ENCODE data around the gene TMEM9B.

TMEM9B gene

DNA sequence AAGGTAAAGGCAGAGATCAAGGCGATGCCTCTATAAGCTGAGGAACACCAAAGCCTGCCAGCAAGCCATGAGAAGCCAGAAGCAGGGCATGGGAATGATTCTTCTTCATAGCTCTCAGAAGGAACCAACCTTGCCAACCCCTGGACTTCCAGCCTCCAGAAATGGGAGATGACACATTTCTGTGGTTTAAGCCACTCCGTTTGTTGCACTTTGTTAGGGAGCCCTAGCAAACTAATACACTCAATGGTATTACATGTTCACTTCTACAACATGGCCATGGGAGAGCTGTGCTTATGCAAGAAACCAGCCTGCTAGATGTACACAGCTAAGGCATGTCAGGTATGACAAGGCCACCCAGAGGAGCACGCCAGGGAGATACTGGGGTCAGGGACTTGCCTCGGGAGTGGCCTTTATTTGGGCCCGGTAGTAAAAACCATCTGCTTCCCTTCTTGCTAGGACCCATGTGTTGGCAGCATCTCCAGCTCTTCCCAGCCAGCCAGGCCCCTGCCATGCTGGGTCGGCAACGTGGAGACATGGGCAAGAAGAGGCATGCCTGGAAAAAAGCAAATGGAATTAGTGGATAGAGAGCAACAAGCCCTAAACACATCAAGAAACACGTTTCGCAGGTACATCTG lies 35.1 kb downstream of the TMEM9B start:
- DNase-seq (ENCODE audit: low spot score): no peak

DNA sequence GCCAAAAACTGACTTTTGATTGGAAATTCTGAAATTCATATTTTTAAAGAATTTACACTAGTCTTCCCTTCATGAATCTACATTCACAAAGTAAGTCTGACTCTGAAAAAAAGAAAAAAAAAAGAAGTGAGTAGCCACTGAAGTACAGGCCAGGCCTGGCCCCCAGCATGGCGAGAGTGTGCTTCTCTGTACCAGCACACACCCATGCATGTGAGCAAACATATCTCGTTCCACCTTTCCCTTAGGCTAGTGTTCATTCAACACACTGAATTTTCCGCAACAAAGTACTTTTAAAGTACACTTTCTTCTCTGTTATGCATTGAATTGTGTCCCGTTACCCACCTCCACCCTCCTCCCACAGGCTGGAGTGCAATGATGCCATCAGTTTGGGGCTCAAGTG lies 36.0 kb downstream of the TMEM9B start:
- no peak for DNase-seq (ENCODE audit: low spot score)

DNA sequence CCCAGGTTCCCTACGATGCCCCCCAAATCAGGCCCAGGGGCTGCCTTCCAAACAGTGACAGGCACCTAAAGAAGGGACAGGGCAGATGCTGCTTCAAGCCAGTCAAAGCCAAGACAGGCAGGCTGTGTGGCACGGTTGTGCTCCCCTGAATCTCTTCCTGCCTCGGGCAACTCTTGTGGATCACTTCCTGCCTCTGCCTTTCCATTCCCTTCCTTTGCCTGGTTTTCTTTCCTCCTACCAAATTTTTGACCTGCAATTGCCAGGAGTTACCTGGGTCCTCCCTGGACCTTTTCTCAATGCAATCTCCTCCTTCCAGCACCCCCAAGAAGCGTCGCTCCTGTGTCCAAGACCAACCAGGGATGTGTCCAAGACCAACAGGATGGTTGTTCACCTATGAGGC lies 37.0 kb downstream of the TMEM9B start:
- DNase-seq (ENCODE audit: low spot score): no peak

DNA sequence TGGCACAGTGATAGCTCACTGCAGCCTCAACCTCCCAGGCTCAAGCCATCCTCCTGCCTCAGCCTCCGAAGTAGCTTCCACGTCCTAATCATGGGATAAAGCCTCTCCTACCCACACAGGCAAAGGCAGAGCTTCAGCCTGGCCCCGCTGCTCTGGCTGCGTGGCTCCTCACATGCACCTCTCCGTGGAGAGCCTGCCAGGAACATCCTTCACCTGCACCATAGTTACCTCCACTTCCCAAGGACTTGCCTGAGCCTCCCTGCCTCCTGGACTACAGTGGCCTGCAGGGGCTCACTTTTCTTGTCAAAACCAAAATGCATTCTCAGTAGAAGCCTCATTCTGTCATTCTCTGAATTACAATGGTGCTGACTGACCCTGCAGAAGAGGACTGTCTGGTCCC lies 38.0 kb downstream of the TMEM9B start:
- DNase-seq (ENCODE audit: low spot score): no peak

DNA sequence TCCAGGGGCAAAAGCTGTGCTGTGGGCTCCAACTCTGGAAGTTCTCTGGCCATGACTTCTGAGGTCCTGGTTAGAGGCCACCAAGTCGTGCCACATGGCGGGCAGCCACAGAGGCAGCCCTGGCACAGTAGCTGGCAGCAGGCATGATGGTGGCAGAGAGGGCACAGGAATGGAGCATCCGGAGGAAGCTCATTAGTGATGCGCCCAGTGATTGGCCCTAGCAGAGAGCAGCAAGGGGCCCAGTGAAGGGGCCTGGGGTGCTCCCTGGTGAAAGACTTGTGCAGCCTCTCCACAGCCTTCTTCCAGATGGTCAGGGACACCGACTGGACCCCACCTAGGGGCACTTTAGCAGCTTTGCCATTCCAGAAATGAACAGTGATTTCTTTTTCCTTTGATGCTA lies 38.5 kb downstream of the TMEM9B start:
- no peak for DNase-seq (ENCODE audit: low spot score)

DNA sequence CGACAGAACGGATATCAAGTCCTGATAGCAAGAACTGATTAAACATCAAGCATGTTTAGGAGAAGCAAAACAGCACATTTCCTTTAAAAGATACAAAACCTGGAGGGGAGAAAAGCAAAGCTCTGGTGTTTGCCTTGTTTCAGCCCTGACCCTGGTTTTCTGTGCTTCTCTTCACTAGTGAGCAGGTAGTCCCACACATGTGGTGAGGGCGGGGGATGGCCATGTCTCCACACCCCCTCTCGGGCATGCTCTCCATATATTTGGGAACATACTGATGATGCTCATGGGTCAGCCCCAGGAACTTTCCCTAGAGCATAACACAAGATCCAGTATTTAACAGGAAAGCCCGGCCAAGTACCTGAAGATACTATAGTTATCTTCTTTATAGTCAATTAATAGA lies 41.6 kb downstream of the TMEM9B start:
- no peak for DNase-seq (ENCODE audit: low spot score)

DNA sequence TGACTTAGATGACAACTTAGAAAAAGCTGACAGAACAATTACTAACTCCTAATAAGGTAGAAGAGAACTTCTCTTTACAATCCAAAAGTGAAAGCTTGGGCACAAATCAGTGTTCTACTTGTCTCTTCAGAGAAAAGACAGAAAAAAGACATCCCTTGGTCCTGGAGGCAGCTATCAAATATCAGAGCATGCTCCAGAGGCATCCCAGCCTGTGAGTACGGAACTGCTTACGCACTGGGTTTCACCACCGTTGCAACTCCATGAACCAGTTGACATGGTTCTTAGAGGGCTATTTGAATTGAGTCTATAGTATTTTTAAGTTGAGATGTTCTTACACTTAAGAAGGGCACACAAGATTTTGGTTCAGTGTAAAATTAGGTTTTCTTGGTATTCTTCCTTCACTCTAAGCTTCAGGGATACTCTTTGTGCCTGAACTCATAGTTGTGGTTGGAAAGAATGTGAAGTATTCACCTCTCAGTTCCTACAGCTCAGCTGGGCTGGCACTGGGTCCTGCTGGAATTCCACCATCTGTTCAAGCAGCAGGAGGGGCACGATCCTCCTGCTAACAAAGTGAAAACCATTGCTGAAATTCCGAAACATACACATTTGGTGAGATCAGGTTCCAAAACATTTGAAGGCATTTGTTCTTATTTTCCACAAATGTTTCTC lies 47.0 kb downstream of the TMEM9B start:
- no peak for DNase-seq (ENCODE audit: low spot score)

DNA sequence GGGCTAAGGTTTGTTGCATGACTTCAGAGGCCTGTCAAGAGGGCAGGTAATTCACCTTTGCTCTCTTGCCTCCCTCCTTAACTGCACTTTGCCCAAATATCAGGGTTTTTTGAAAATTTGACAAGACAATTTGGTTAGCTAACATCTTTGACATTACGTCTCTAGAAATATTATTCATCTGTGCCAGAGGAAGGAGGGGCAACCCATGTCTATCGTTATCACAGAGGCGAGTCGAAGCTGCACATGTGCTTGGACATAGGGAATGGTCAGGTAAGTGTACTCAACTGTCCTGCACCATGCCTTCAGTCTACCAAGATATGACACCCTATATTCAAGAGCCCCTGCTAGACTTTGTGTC lies 49.6 kb downstream of the TMEM9B start:
- DNase-seq (ENCODE audit: low spot score): no peak

DNA sequence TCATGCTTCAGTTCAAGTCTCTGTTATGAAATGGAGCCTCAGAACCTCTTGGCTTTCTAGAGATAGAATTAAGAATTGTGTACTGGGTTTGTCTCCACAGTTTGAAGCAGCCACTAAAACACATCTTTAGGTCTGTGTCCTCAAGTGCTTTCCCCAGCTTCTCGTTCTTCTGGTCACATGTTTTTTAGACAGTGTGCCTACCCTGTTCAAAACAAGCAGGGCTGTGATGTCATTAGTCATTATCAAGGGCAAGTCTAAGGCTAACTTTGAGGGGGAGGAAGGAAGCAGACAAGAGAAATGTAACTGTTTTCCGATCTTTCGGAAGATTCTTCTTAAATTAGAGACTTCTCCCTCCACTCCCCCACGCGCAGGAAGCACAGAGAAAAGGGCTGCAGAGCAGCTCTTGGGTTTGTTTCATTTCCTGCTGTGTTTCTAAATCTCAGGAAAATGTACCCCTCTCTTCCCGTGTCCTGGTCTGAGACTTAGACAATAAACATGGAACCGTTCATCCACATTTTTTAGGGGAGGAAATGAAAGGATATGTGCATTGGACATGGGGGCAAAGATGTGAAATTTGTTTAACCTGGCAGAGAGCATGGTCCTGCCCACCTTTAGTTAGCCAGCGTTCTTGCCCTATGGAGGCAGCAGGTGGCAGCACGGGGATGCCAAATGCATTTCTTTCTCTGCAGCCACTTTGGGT lies 50.1 kb downstream of the TMEM9B start:
- DNase-seq (ENCODE audit: low spot score): peak; percentile 51

DNA sequence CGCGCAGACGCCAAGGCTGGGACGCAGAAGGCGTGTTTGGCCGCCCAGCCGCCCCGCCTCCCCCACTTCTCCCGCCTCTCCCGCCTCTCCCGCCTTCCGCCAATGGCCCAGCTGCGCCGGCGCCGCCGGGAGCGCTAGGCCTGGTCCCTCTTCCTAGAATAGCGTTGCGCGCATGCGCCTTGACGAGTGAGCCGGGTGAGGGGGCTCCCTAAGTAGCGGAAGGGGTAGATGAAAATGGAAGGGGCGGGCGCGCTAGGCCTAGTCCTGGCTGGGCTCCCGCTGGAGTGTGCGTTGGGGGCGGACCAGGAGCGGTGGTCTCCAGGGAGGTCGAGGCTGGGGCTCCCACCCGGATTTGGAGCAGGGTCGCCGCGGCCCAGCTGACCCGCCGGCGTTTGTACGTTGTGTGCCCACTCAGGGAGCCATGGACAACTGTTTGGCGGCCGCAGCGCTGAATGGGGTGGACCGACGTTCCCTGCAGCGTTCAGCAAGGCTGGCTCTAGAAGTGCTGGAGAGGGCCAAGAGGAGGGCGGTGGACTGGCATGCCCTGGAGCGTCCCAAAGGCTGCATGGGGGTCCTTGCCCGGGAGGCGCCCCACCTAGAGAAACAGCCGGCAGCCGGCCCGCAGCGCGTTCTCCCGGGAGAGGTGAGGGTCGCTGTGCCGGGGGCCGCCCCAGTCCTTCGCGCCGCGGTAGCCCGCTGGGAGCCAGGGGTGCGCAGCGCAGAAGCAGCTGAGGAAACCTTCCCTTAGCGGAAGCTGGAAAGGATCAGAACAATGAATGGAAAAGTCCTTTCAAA lies 53.0 kb downstream of the TMEM9B start, which contains the start of gene AKIP1:
TSS of gene AKIP1 (plus strand) at position 161 of the 795 bp plus-strand sequence. CDS start at position 422, 261 bp downstream.
- peak; percentile 78 for DNase-seq (ENCODE audit: low spot score)

DNA sequence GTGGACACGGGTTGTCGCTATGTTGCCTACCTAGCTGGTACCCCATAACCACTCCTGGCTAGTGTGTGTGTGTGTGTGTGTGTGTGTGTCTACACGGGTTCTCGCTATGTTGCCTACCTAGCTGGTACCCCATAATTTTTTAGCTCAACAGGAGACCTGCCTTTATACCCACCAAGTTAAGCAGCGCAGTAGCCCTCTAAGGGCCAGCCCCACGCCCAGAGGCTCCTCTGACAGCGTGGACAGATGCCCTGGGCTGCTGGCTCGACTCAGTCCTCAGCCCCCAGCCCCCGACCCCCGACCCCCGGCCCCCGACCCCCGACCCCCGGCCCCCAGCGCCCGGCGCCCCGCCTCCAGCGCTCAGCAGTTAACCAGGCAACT lies 53.6 kb downstream of the TMEM9B start:
- DNase-seq (ENCODE audit: low spot score): peak; percentile 8

DNA sequence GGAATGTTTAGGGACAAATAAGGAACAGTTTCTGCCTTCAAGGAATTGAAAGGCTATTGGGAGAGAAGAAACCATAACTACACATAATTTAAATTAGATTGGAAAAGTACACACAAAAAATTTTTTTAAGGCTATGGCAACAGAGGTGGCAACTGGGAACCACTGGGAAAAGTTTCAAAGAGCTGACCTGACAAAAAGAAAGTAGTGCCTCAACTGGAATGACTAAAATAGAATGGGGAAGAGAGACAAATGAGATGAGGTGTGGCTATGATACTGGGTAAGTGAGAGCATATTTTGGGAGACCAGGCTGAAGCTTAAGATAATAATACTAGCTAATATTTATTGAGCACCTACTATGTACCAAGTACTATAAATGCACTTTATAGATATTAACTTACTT lies 56.1 kb downstream of the TMEM9B start:
- DNase-seq (ENCODE audit: low spot score): no peak

DNA sequence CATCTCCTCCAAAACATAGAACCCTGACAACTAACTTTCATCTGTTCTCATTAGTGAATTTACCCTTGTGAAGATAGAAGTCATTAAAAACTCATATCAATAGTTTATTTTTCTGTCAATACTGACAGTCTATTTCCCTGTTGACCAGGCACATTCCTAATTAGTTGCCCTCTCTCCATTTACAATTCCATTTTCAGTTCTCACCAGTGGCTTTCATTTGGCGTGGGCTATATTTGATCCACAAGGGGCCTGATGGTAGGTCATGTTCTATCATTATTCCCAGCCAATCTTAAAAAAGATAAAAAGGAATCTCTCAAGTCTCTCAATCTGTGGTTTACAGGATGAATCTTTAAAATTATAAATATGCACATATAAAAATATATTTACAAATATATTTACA lies 57.1 kb downstream of the TMEM9B start:
- DNase-seq (ENCODE audit: low spot score): no peak

DNA sequence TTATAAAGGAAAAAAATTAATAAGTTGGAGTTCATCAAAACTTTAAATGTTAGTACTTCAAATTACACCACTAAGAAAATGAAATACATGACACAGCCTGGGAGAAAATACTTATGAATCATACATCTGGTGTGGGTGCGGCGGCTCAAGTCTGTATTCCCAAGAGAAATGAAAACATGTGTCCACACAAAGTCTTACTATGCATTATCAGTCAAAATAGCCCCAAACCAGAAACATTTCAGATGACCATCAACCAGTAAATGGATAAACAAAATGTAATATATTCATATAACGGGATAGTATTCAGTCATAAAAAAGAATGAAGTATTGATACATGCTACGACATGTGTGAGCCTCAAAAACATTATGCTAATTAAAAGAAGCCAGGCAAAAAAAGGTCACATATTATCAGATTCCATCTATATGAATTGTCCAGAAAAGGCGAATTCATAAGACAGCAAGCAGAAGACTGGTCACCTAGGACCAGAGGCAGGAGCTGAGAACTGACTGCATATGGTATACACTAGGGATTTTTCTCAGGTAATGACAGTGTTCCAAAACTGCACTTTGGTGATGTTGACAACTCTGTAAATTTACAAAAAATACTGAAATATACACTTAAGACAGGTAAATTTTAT lies 58.6 kb downstream of the TMEM9B start:
- DNase-seq (ENCODE audit: low spot score): no peak

DNA sequence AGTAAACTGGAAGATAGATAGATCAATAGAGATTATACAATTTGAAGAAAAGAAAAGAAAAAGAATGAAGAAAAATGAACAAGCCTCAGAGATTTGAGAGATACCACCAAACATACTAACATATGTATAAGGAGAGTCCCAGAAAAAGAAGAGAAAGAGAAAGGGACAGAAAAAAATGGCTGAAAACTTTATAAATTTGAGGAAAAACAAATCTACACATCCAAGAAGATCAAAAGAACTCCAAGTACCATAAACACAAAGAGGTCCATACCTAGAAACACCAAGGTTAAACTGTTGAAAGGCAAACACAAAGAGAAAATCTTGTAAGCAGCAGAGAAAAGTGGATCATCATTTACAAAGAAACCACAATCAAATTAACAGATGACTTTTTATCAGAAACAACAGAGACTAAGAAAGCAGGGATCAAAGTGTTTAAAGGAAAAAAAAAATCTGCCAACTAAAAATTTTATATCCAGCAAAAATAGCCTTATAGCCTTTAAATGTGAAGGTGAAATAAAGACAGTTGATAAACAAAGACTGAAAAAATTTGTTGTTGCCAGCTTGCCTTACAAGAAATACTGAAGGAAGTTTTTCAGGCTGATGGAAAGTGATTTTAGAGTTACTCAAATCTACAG lies 65.0 kb downstream of the TMEM9B start:
- no peak for DNase-seq (ENCODE audit: low spot score)

Measured in CD4-positive, alpha-beta T cell treated with Interleukin-2 at 100 ng/mL for 4 hours (primary cell).